GM18526 (cell line): ENCODE results near the gene FGF19.

Experiments
- POLR2A ChIP-seq: IDR thresholded peaks from 3 replicates; pipeline ENCODE4 v1.6.1; 2011; ENCODE audit not compliant: insufficient read length; ENCODE audit errors: extremely low read depth

The FGF19 gene

DNA sequence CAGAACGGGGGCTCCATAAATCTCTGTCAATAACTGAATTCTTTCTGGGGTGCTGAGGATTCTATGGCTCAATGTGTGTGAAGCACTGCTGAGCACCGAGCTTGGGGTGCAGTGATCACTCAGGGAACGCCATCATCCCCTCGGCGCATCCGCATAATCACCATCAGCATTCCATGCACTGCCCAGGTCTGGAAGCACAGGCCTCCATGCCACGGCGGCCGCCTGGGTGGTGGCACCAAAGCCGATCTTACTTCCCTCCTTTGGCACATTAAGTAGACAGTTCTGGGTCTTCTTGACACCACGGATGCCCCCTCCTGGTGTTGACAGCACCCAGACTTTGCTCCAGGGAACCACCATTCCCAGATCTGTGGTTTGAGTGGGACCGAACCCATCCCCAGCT, 44.2 kb downstream of the FGF19 start:
- no peak for TF ChIP-seq POLR2A

DNA sequence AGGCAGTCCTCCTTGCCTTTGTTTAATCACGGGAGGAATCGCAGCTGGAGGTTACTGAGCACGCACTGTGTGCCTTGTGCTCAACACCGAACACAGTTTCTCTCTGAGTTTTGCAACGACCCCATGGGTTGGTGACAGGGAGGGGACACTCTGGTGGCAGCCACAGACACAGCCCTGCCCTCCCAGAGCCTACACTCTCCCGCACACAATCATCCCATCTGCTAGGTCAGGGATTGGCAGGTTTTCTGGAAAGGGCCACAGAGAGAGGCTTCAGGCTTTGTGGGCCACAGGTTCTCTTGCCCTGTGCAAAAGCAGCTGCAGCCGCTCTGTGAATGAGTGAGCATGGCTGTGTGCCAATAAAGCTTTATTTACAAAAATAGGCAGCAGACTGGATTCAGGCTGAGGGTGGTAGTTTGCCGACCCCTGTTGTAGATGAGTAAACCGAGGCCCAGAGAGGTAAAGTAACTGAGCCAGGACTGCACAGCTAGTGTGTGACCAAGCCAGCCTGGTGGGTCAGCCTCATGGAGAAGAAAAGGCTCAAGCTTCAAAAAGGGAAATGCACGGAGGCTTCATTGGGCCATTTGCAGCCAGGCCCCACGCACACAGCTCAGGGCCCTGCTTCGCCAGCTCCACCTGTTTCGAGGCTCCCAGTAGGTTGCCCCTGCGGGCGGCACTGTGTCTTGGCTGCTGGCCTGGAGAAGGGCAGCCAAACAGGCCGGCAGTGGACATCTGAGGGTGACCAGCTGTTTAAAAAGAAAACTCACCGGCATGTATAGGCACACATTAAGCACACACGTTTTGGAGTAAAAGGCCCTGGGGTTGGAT, 45.0 kb downstream of the FGF19 start:
- TF ChIP-seq POLR2A = no peak

DNA sequence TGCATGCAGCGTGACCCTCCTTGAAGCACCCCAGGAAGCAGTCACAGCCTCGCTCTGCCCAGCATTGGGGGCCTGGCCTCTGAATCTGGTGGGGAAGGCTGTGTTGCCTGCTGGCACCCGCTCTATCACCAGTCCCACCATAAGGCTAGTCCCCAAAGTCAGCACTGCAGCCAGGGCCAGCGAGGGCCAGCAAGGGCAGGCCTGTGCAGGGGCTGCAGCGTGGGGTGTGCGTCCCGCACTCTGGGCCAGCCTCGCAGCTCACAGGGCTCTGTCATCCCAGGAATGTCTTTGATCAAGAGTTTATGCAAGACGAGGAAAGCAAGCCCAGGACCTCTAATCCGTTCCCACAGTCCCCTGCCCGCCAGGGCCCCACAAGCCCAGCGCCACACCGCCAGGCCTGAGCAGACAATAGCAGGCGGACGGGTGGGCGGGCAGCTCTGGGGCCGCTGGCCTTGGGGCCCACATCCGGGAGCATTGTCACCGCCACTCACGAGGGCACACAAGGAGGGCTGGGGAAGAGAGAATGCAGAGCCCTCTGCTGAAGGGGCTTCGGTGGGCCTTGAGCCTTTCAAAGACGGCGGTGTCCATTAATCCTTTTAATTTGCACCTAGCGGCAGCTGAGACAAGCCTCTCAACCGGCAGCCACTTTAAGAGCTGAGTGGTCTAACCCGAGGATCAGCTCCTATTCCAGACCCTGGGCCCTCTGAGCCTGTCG, 45.8 kb downstream of the FGF19 start:
- TF ChIP-seq POLR2A = no peak

DNA sequence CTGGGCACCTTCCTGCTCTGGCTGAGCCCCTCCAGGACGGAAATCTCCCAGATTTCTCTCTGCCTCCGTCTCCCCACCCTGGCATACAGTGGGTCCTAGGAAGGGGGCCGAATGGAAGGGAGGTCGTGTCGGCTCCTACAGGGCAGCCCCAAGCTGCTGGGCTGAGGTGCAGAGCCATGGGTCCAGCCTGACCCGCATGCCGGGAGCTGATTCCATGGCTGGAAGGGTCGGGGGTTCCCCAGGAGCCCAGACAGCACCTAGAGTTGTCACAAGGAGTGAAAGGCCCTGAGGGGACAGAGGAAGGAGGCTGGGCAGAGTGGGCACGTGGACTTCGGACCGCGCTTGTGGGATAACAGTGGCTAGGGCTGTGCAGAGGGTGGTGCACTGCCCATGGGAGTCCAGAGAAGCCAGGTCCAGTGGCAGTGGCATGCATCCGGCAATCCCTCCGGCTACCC, 46.3 kb downstream of the FGF19 start:
- no peak for TF ChIP-seq POLR2A

DNA sequence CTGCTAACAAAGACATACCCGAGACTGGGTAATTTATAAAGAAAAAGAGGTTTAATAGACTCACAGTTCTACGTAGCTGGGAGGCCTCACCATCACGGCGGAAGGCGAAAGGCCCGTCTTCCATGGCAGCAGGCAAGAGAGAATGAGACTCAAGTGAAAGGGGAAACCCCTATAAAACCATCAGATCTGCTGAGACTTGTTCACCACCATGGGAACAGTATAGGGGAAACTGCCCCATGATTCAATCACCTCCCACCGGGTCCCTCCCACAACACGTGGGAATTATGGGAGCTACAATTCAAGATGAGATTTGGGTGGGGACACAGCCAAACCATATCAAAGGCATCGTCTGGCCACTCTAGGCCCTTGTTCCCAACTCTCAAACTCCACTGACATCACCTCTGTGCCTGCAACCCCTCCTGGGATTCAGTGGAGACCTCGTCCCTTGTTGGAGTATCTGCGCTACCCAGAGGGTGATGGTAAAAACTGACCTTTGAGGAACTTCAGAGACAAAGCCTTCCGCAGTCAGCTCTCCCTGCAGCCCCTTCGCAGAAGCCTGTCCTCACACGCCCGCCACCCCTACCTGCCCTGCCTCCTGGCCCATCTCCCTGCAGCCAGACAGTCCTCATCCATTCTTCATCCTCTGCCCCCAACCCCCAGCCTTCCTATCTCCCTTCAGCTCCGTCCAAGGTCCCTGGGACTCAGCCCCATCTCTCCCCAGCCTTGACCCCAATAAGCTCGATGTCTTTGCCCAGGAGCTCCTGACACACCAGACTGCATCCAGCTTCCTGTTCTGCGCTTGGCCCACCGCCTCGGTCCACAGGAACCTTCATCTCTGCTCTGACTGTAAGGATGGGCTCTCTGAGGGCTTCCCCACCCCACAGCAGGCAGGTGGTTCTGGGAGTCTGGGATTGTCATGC, 47.0 kb downstream of the FGF19 start:
- no peak for TF ChIP-seq POLR2A

DNA sequence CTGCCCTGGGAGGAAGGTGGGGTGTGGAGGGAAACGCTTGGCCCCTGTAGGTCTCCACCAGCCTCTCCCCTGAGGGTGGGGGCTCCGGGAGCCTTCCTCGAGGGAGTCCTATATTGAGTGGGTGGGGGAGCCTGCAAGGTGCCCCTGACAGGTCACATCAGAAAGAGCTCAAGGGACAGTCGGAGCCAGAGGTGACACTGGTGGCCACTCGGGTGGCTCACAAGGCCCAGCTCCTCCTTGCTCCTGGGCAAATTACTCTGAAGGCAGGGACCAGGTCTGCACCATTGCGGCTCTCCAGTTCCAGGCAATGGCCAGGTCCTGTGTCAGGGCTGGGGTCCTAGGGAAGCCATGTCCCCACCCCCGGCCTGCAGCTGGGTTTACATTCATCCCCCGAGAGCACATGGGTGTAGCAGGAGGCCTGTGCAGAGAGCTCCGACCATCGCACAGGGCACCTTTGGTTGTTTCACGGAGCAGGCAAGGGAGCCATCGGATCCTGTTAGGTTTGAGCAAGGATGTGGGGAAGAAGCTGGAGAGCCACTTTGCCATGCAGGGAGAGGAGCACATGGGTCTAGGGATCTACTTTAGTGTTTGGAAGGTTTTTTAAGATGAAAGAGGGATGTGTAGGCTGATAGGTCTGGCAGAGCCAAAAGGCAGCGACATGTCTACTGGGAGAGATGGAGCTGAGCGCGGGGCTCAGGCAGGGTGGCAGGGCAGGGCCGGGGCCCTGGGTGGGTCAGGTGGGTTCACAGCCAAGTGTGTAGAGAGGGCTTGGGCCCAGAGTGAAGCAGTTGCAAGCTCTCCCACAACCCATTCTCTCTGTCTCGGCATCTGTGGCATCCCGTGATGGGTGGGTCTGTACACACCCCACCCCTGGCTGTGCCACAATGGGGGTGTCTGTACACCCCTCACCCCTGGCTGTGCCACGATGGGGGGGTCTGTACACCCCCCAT, 48.1 kb downstream of the FGF19 start:
- TF ChIP-seq POLR2A = no peak

DNA sequence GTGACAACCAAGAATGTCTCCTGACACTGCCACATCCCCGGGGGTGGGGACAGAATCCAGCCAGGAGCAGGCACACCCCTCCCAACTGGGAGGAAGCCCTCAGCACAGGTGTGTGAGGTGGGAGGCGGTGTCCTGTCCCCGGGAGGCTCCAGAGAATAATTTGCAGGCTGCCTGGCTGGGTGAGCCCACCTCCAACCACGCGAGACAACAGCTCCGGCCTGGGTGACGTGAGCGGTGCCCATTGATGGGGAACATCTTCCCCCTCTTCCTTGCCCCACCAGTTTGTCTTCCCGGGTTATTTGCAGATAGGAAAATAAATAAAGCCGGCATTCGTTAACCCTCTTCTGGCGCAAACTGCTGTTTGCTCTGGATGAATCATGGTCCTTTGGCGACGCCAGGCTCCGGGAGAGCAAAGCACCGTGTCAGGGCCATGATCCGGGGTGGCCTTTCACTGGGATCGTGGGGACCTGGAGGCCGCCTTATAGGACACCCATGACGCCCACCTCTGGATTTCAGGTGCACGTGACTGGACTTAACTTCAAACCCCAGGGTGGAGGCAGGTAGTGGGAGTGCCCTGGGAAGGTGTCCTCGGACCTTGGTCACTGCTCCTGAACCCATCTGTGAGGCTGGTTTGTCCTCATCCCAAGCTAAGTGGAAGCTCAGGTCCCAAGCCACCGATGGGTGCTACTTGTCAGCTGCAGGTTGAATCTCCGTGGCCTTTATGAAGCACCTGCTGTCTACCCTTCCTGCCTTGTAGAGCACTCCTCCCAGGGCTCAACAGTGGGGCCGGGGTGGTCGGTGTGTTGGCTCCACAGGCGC, 49.0 kb downstream of the FGF19 start:
- no peak for TF ChIP-seq POLR2A

DNA sequence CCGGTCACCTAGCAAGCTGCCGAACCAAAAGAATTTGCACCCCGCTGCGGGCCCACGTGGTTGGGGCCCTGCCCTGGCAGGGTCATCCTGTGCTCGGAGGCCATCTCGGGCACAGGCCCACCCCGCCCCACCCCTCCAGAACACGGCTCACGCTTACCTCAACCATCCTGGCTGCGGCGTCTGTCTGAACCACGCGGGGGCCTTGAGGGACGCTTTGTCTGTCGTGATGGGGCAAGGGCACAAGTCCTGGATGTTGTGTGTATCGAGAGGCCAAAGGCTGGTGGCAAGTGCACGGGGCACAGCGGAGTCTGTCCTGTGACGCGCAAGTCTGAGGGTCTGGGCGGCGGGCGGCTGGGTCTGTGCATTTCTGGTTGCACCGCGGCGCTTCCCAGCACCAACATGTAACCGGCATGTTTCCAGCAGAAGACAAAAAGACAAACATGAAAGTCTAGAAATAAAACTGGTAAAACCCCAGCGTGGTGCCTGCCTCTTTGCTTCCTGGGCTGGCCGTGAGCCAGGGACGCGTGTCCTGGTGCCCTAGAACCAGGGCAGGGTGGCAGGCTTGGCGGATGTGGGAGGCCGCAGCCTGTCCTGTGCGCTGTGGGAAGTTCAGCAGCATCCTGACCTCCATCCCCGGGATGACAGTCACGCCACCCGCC, 49.7 kb downstream of the FGF19 start:
- TF ChIP-seq POLR2A = no peak

DNA sequence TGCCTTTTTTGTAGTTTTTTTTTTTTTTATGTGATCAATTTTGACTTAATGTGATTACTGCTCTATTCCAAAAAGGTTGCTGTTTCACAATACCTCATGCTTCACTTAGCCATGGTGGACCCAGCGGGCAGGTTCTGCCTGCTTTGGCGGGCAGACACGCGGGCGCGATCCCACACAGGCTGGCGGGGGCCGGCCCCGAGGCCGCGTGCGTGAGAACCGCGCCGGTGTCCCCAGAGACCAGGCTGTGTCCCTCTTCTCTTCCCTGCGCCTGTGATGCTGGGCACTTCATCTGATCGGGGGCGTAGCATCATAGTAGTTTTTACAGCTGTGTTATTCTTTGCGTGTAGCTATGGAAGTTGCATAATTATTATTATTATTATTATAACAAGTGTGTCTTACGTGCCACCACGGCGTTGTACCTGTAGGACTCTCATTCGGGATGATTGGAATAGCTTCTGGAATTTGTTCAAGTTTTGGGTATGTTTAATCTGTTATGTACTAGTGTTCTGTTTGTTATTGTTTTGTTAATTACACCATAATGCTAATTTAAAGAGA, 50.3 kb downstream of the FGF19 start:
- no peak for TF ChIP-seq POLR2A

DNA sequence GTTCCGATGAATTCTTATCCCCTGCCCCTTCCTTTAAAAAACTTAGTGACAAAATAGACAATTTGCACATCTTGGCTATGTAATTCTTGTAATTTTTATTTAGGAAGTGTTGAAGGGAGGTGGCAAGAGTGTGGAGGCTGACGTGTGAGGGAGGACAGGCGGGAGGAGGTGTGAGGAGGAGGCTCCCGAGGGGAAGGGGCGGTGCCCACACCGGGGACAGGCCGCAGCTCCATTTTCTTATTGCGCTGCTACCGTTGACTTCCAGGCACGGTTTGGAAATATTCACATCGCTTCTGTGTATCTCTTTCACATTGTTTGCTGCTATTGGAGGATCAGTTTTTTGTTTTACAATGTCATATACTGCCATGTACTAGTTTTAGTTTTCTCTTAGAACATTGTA, 50.8 kb downstream of the FGF19 start:
- no peak for TF ChIP-seq POLR2A

DNA sequence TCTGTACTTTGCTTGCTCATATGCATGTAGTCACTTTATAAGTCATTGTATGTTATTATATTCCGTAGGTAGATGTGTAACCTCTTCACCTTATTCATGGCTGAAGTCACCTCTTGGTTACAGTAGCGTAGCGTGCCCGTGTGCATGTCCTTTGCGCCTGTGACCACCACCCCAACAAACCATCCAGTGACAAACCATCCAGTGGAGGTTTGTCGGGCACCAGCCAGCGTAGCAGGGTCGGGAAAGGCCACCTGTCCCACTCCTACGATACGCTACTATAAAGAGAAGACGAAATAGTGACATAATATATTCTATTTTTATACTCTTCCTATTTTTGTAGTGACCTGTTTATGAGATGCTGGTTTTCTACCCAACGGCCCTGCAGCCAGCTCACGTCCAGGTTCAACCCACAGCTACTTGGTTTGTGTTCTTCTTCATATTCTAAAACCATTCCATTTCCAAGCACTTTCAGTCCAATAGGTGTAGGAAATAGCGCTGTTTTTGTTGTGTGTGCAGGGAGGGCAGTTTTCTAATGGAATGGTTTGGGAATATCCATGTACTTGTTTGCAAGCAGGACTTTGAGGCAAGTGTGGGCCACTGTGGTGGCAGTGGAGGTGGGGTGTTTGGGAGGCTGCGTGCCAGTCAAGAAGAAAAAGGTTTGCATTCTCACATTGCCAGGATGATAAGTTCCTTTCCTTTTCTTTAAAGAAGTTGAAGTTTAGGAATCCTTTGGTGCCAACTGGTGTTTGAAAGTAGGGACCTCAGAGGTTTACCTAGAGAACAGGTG, 51.8 kb downstream of the FGF19 start:
- TF ChIP-seq POLR2A = no peak

DNA sequence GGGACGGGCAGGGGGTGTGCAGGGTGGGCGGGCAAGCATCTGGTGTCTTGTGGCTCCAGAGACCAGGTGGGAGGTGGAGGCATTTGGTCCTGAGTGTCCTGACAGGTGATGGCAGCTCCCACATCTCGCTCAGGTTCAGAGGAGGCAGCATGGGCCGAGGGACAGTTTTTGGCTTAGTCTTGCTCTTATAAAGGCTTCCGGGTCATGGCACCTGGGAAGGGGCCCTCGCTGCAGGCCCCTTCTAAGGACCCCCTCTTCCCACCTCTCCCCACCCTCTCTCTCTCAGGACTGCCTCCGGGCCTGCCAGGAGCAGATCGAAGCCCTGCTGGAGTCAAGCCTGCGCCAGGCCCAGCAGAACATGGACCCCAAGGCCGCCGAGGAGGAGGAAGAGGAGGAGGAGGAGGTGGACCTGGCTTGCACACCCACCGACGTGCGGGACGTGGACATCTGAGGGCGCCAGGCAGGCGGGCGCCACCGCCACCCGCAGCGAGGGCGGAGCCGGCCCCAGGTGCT, 52.9 kb downstream of the FGF19 start:
- no peak for TF ChIP-seq POLR2A
